Epithelial cell of proximal tubule (primary cell): ENCODE data around the gene GON7. TPM values are rescaled to one million over a fixed set of nuclear protein-coding genes. Genes with fewer than 3 reads are reported as not detected.

Experiments
- DNase-seq: peaks from one replicate; pipeline ENCODE4 v3.0.0-alpha.2; 2011; ENCODE audit warnings: low read depth
- H3K4me3 ChIP-seq: 2 replicates; pipeline ENCODE4 v1.5.1; 2011; ENCODE audit warnings: low read depth, mild to moderate bottlenecking, low read length
- total RNA-seq: library from RNA; depleted of rRNA; stranded (reverse); fragments of >200 nt; gene quantifications from 2 replicates; pipeline ENCODE4 v1.2.3, GENCODE V29; 2015
- TF ChIP-seq, protein P1 (sequence below): conservative IDR thresholded peaks from 2 replicates; pipeline ENCODE4 v1.5.1; 2012; ENCODE audit warnings: low read depth, mild to moderate bottlenecking, low read length

The GON7 gene, protein sequence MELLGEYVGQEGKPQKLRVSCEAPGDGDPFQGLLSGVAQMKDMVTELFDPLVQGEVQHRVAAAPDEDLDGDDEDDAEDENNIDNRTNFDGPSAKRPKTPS
- 16.7 and 17.4 TPM in 2 replicates for total RNA-seq

DNA sequence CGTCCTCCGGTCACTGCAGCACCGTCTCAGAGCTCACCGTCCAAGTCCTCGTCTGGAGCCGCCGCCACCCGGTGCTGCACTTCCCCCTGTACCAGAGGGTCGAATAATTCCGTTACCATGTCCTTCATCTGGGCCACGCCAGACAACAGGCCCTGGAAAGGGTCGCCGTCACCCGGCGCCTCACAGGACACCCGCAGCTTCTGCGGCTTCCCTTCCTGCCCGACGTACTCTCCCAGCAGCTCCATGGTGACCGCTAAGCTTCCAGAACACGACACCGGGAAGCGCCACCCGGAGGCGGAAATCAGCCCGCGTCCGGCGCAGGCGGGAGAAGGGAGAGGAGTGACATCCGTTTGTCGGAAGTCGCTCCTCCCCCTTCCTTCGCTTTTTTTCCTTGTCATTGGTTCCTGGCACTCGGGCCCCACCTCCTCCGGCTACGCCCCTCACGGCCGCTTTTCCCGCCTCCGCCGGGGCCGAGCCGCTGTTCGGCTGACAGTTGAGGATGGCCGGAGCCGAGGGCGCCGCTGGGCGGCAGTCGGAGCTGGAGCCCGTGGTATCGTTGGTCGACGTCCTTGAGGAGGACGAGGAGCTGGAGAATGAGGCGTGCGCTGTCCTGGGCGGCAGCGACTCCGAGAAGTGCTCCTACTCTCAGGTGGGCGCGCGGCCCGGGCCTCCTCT, at the start of gene GON7, which contains the start of gene UBR7:
Gene GON7, minus strand, starts transcription at position 273 of the 675 bp plus-strand sequence. Its CDS starts 28 bp downstream, at position 245.
Gene UBR7, plus strand, starts transcription at position 464 of the 675 bp plus-strand sequence. Its CDS starts 36 bp downstream, at position 500.
- peak; percentile 74 for DNase-seq
- TF ChIP-seq, protein P1, sequence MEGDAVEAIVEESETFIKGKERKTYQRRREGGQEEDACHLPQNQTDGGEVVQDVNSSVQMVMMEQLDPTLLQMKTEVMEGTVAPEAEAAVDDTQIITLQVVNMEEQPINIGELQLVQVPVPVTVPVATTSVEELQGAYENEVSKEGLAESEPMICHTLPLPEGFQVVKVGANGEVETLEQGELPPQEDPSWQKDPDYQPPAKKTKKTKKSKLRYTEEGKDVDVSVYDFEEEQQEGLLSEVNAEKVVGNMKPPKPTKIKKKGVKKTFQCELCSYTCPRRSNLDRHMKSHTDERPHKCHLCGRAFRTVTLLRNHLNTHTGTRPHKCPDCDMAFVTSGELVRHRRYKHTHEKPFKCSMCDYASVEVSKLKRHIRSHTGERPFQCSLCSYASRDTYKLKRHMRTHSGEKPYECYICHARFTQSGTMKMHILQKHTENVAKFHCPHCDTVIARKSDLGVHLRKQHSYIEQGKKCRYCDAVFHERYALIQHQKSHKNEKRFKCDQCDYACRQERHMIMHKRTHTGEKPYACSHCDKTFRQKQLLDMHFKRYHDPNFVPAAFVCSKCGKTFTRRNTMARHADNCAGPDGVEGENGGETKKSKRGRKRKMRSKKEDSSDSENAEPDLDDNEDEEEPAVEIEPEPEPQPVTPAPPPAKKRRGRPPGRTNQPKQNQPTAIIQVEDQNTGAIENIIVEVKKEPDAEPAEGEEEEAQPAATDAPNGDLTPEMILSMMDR: peak; percentile 41
- H3K4me3 ChIP-seq: peak within 1 kb of the TSS; percentile 94

DNA sequence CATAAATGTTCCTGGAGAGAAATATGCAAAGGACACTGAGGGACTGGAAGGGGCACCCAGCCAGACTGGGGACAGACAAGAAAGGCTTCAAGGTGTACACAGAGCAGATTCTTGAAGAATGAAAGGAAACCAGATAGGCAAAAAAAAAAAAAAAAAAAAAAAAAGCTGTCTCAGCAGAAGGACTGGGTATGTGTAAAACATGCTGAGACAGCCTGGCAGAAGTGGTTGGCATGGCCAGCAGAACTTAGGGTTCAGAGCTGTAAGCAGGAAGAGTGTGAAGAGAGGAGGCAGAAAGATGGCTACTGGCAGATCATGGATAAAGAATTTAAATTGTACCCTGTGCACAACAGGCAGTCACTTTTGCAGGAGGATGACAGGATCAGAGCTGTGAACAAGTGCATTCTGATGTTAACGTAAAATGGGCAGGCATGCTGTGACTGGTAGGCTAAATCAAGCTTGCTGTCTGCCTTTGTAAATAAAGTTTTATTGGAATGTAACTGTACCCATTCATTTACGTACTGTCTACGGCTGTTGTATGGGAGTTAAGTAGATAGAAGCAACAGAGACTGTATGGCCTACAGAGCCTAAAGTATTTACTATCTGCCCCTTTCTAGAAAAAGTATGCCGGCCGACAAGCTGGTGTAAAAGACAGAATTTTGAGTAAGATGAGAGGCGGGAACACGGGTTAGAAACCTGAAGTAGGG, 42.4 kb upstream of the GON7 start:
- TF ChIP-seq, protein P1: no peak
- H3K4me3 ChIP-seq: no peak overlapping the region
- DNase-seq: no peak

DNA sequence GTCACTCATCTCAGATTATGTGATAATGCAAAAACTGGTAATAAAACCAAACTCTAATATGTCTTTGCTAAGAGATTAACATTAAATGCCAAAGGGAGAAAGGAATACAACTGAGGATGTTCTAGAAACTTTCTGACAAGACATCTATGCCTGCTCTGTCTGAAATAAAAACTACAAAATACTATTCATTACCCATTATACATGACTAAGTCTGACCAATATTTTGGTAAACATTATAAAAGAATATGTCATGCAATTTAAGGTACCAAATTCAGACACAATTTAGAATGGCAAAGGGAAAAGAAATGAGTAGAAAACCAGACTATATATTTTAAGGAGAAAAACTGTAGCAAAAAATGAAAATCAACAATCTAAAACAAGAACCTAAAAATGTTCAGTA, 39.7 kb upstream of the GON7 start:
- H3K4me3 ChIP-seq: no peak overlapping the region
- TF ChIP-seq, protein P1: no peak
- no peak for DNase-seq

DNA sequence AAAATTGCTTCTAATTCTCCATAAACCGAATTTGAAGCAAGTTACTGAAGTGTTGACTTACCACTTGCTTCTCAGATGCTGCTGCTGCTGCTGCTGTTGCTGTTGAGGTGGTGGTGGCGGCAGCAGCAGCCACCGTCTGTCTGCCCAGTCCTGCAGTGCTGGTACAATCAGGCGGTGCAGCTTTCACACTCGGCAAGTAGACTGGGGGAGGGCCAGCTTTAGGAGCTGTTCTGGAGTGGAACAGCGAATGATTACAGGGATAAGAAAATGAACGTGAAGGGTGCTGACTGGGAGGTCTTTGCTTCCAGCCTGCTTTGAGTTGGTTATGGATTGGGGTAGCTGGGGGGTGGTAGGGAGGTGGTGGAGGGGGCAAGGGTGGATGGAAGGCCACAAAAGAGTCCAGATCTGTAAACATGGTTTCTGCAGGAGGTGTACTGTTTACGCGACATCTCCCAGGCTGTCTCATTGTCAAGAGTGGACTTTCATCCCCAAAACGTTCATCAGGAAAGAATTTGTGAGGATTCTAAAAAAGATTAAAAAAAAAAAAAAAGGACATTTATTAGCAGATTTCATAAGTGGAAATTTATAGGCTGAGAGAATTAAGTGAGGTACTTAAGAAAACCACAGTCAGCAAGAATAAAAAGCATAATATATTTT, 39.0 kb upstream of the GON7 start:
- TF ChIP-seq, protein P1: no peak
- DNase-seq: no peak
- H3K4me3 ChIP-seq: no peak overlapping the region

DNA sequence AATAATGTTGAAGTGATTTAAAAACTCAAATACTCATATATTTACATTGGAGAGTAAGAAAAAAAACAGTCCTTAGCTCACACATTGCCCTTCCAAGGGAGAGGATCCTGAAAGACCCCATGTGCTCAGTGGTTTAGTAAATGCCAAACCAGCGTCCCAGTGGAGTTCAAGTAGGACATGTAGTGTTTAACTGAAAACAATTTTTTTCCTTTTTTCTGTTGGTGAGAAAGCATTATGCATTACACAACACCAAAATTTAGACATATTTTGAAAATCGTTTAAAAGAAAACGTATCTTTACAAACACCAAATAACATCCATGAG, 33.8 kb upstream of the GON7 start:
- DNase-seq: no peak
- no peak overlapping the region for H3K4me3 ChIP-seq
- TF ChIP-seq, protein P1: no peak

DNA sequence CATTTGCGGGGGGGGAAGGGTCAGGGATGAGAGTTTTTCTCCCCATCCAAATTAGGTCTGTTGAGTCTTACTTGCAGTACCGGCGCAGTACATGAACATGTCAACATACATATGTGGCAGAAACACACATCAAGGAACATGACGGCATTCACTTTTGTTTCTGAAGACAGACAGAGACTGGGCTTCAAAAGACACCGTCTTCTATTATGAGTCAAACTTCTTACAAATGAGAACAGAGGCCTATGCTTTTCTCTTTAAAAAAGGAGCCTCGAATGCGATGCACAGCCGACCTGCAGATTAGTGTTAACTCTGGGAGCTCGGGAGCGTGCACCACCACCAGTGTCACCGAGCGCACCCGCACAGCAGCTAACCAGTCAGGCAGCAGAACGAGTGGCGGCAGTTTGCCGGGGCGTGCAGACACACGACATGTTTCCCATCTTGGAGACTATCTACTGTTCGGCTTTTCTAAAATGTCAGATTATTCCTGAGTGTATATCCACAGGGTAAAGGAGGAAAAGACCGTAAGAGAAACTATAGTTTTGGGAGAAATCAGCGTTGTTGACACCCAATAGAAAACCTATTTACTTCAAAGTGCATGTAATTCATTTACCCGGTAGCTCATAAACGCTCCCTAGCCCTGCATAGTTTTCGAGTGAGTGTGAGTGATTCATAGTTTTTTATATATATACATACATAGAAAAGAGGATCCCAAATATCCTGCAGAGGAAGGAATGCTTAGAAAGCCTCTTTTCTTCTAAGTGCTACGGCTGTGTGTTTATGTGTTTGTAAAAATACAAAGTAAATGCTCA, 33.2 kb upstream of the GON7 start:
- H3K4me3 ChIP-seq: no peak overlapping the region
- TF ChIP-seq, protein P1: no peak
- peak; percentile 36 for DNase-seq
